GM19351 (cell line): ENCODE data around the gene RBM44.

ENCODE experiments used
- ATAC-seq: cut with Tn5 transposase; IDR thresholded peaks from one replicate; pipeline ENCODE4 v1.9.1; 2021; ENCODE audit warnings: mild to moderate bottlenecking, moderate library complexity; ENCODE audit not compliant: unreplicated experiment

RBM44 gene

GRCh38 chr2:237883951-237884446, 85.4 kb downstream of the RBM44 start:
- ATAC-seq: no peak

DNA sequence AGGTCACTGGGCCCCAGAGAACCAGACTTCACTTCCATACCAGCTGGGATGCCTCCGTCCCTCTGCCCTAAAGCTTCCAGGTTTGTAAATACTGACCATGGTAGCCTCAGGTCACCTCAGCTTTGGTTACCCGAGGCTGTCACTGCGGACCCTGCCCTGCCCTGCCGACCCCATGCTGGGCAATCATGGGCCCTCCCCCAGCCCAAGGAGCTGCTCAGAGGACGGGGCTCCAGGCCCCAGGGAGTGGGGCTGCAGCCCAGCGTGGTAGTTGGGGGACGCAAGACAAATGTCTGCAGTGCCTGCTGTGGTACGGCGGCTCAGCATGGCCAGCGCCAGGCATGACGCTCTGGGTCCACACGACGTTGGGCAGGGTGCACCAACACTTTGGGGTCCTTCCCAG, 86.1 kb downstream of the RBM44 start:
- no peak for ATAC-seq

GRCh38 chr2:237885111-237885930, 86.7 kb downstream of the RBM44 start:
- no peak for ATAC-seq

DNA sequence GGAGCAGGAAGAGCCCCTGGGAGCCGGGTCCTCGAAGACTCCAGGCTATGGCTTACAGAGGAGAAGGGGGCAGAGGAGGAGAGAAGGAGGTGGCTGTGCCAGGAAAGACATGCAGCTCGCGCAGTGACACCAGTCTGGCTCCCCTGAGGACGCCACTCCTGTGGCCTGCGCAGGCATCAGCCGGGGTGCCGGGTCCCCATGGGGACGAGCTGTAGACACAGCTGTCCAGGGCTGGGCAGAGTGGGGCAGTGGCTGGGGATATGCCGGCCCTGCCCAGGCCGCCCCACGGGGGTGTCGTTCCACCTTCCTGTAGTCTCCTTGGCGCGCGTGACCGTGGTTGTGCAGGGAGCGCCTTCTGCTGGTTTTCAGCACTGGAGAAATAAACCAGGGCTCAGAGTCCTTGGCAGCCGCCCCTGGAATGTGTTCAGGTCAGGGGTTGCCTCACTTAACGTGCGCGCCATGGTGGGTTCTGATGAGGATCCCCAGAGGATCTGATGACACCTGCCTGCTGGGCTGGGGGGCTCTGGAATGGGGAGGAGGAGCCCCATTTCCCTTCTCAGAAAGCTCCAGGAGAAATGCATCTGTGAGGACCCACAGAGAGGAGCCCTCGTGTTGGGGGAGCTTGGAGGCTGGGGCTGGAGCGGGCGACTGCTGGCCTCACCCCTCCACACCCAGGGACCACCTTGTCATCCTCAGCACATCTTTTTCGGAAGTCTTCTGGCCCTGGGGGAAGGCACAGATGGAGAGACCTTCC, 87.5 kb downstream of the RBM44 start:
- ATAC-seq: no peak

GRCh38 chr2:237886685-237887481, 88.3 kb downstream of the RBM44 start:
- no peak for ATAC-seq

GRCh38 chr2:237888389-237888788, 89.8 kb downstream of the RBM44 start:
- ATAC-seq: no peak

DNA sequence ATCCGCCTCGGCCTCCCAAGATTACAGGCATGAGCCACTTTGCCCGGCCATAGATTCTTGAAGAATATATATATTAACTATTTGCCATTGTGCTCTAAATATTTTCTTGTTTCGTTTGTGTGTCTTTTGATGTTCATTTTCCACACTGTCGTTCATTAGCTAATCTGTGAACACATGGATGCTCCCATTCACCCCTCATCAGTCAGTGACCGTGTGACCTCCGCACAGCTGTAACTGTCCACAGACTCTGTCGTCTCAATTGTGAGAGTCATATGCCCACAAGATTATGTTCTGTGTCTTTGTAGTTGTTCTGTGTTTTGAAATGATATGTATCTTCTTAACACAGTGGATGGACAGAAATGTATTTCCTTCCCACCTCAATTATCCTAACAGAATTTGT, 90.4 kb downstream of the RBM44 start:
- no peak for ATAC-seq

GRCh38 chr2:237889811-237890210, 91.2 kb downstream of the RBM44 start:
- ATAC-seq: no peak
